Measurements from ENCODE around the gene TMCO2. TPM values are rescaled to one million over a fixed set of nuclear protein-coding genes. Genes with fewer than 3 reads are reported as not detected.

Gene TMCO2
- total RNA-seq, 1 donor from 2014 or later, result 0.54 TPM

- Mint-ChIP-seq H3K36me3 (ENCODE audit: low read depth, unreplicated experiment) (peaks cover 20% of the 10 kb centered on the region), H3K27me3 (ENCODE audit: unreplicated experiment) (no peaks in the 10 kb centered on the region), H3K4me3 (ENCODE audit: unreplicated experiment) (no peak overlapping the region), H3K27ac (ENCODE audit: unreplicated experiment) (no peak overlapping the region), H3K4me1 (ENCODE audit: unreplicated experiment) (no peaks in the 10 kb centered on the region), H3K9me3 (ENCODE audit: unreplicated experiment) (no peaks in the 10 kb centered on the region)
- DNase-seq (ENCODE audit: low spot score), result no peak
- no peak for TF ChIP-seq CTCF (IDR thresholded peaks at IDR 0.05; ENCODE audit: unreplicated experiment)
Observed at GRCh38 chr1:40240390-40240789, 7.3 kb upstream of the TMCO2 start.

GRCh38 chr1:40241362-40241761, 6.4 kb upstream of the TMCO2 start:
- Mint-ChIP-seq H3K36me3 (ENCODE audit: low read depth, unreplicated experiment) (peaks cover 14% of the 10 kb centered on the region), H3K27me3 (ENCODE audit: unreplicated experiment) (peaks cover 3% of the 10 kb centered on the region), H3K27ac (ENCODE audit: unreplicated experiment) (no peak overlapping the region), H3K9me3 (ENCODE audit: unreplicated experiment) (no peaks in the 10 kb centered on the region), H3K4me1 (ENCODE audit: unreplicated experiment) (no peaks in the 10 kb centered on the region), H3K4me3 (ENCODE audit: unreplicated experiment) (no peak overlapping the region)
- TF ChIP-seq CTCF (IDR thresholded peaks at IDR 0.05; ENCODE audit: unreplicated experiment), result no peak
- DNase-seq (ENCODE audit: low spot score), result no peak

GRCh38 chr1:40243351-40243750, 4.4 kb upstream of the TMCO2 start:
- peaks cover 6% of the 10 kb centered on the region for H3K36me3 Mint-ChIP-seq (ENCODE audit: low read depth, unreplicated experiment)

GRCh38 chr1:40244138-40244744, 3.5 kb upstream of the TMCO2 start:
- H3K4me3 Mint-ChIP-seq (ENCODE audit: unreplicated experiment), result no peak overlapping the region
- no peaks in the 10 kb centered on the region for H3K4me1 Mint-ChIP-seq (ENCODE audit: unreplicated experiment)
- DNase-seq (ENCODE audit: low spot score), result no peak
- H3K27me3 Mint-ChIP-seq (ENCODE audit: unreplicated experiment), result peaks cover 3% of the 10 kb centered on the region
- H3K36me3 Mint-ChIP-seq (ENCODE audit: low read depth, unreplicated experiment), result peaks cover 5% of the 10 kb centered on the region
- no peak for TF ChIP-seq CTCF (IDR thresholded peaks at IDR 0.05; ENCODE audit: unreplicated experiment)
- H3K9me3 Mint-ChIP-seq (ENCODE audit: unreplicated experiment), result no peaks in the 10 kb centered on the region
- H3K27ac Mint-ChIP-seq (ENCODE audit: unreplicated experiment), result peak overlapping the region; percentile 27

More at GRCh38 chr1:40243351-40243750, 4.4 kb upstream of the TMCO2 start:
- TF ChIP-seq CTCF (IDR thresholded peaks at IDR 0.05; ENCODE audit: unreplicated experiment), result no peak
- no peaks in the 10 kb centered on the region for H3K9me3 Mint-ChIP-seq (ENCODE audit: unreplicated experiment)
- no peak overlapping the region for H3K4me3 Mint-ChIP-seq (ENCODE audit: unreplicated experiment)
- H3K27ac Mint-ChIP-seq (ENCODE audit: unreplicated experiment), result no peak overlapping the region
- no peak for DNase-seq (ENCODE audit: low spot score)
- peaks cover 3% of the 10 kb centered on the region for H3K27me3 Mint-ChIP-seq (ENCODE audit: unreplicated experiment)
- no peaks in the 10 kb centered on the region for H3K4me1 Mint-ChIP-seq (ENCODE audit: unreplicated experiment)

- no peaks in the 10 kb centered on the region for H3K4me1 Mint-ChIP-seq (ENCODE audit: unreplicated experiment)
- no peak overlapping the region for H3K4me3 Mint-ChIP-seq (ENCODE audit: unreplicated experiment)
- no peak for DNase-seq (ENCODE audit: low spot score)
- no peaks in the 10 kb centered on the region for H3K36me3 Mint-ChIP-seq (ENCODE audit: low read depth, unreplicated experiment)
- H3K27me3 Mint-ChIP-seq (ENCODE audit: unreplicated experiment), result peaks cover 3% of the 10 kb centered on the region
- peak overlapping the region; percentile 22 for H3K27ac Mint-ChIP-seq (ENCODE audit: unreplicated experiment)
- no peaks in the 10 kb centered on the region for H3K9me3 Mint-ChIP-seq (ENCODE audit: unreplicated experiment)
- TF ChIP-seq CTCF (IDR thresholded peaks at IDR 0.05; ENCODE audit: unreplicated experiment), result no peak
Observed at GRCh38 chr1:40245686-40246085, 2.1 kb upstream of the TMCO2 start.
